ENCODE data around the gene UNC13C. TPM values are rescaled to one million over a fixed set of nuclear protein-coding genes. Genes with fewer than 3 reads are reported as not detected.

UNC13C gene
- total RNA-seq, 1 donor from 2014 or later = 0.22 TPM

GRCh38 chr15:54197995-54198394 lies 219.8 kb downstream of the UNC13C start:
- H3K27ac ChIP-seq (replicated peaks) = no peak overlapping the region

GRCh38 chr15:54206586-54207321 lies 228.5 kb downstream of the UNC13C start:
- intact Hi-C loops (cut with micrococcal nuclease) = no loop called here
- no peak overlapping the region for H3K27ac ChIP-seq (replicated peaks)

More at GRCh38 chr15:54197995-54198394, 219.8 kb downstream of the UNC13C start:
- no peak overlapping the region for H3K4me3 ChIP-seq
- no peaks in the 10 kb centered on the region for H3K4me1 ChIP-seq
- H3K9me3 ChIP-seq (replicated peaks) = peaks cover 37% of the 10 kb centered on the region
- no peak for DNase-seq
- intact Hi-C loops (cut with micrococcal nuclease) = no loop called here
- H3K27me3 ChIP-seq (ENCODE audit: low read depth) = no peaks in the 10 kb centered on the region
- TF ChIP-seq, protein P1, sequence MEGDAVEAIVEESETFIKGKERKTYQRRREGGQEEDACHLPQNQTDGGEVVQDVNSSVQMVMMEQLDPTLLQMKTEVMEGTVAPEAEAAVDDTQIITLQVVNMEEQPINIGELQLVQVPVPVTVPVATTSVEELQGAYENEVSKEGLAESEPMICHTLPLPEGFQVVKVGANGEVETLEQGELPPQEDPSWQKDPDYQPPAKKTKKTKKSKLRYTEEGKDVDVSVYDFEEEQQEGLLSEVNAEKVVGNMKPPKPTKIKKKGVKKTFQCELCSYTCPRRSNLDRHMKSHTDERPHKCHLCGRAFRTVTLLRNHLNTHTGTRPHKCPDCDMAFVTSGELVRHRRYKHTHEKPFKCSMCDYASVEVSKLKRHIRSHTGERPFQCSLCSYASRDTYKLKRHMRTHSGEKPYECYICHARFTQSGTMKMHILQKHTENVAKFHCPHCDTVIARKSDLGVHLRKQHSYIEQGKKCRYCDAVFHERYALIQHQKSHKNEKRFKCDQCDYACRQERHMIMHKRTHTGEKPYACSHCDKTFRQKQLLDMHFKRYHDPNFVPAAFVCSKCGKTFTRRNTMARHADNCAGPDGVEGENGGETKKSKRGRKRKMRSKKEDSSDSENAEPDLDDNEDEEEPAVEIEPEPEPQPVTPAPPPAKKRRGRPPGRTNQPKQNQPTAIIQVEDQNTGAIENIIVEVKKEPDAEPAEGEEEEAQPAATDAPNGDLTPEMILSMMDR (IDR thresholded peaks at IDR 0.05; ENCODE audit: borderline replicate concordance) = no peak
- H3K36me3 ChIP-seq = no peaks in the 10 kb centered on the region

GRCh38 chr15:54208786-54209185 lies 230.5 kb downstream of the UNC13C start:
- TF ChIP-seq, protein P1 (IDR thresholded peaks at IDR 0.05; ENCODE audit: borderline replicate concordance) = no peak
- H3K36me3 ChIP-seq = no peaks in the 10 kb centered on the region
- H3K4me1 ChIP-seq = no peaks in the 10 kb centered on the region
- DNase-seq = no peak
- intact Hi-C loops (cut with micrococcal nuclease) = no loop called here
- no peak overlapping the region for H3K4me3 ChIP-seq
- H3K27ac ChIP-seq (replicated peaks) = no peak overlapping the region
- no peaks in the 10 kb centered on the region for H3K9me3 ChIP-seq (replicated peaks)
- H3K27me3 ChIP-seq (ENCODE audit: low read depth) = no peaks in the 10 kb centered on the region

More at GRCh38 chr15:54206586-54207321, 228.5 kb downstream of the UNC13C start:
- no peak for DNase-seq
- Histone ChIP-seq H3K9me3 (replicated peaks) (peaks cover 5% of the 10 kb centered on the region), H3K27me3 (ENCODE audit: low read depth) (no peaks in the 10 kb centered on the region), H3K36me3 (no peaks in the 10 kb centered on the region), H3K4me3 (no peak overlapping the region), H3K4me1 (no peaks in the 10 kb centered on the region)
- TF ChIP-seq, protein P1 (IDR thresholded peaks at IDR 0.05; ENCODE audit: borderline replicate concordance) = no peak

DNA sequence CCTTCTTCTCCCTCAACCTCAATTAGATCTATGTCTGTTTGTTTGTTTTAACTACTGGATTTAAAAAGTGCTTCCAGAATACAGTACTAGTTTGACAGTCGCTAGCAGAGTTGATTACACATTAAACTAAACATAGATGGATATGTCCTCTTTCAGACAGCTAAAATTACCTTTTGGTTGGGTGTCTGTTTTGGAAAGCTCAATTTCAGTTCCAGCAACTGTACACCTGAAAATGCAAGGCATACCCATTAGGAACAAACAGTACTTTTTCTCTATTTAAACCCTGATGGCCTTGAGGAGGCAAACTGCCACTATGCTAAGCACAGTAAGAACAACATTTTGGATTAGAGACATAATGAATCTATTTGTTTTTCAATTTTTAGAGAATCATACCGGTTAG lies 234.4 kb downstream of the UNC13C start:
- no peak overlapping the region for H3K27ac ChIP-seq (replicated peaks)
- H3K27me3 ChIP-seq (ENCODE audit: low read depth) = no peaks in the 10 kb centered on the region
- no peaks in the 10 kb centered on the region for H3K4me1 ChIP-seq
- H3K36me3 ChIP-seq = no peaks in the 10 kb centered on the region
- H3K9me3 ChIP-seq (replicated peaks) = no peaks in the 10 kb centered on the region
- TF ChIP-seq, protein P1 (IDR thresholded peaks at IDR 0.05; ENCODE audit: borderline replicate concordance) = no peak
- no peak for DNase-seq
- no peak overlapping the region for H3K4me3 ChIP-seq
- intact Hi-C loops (cut with micrococcal nuclease) = no loop called here

DNA sequence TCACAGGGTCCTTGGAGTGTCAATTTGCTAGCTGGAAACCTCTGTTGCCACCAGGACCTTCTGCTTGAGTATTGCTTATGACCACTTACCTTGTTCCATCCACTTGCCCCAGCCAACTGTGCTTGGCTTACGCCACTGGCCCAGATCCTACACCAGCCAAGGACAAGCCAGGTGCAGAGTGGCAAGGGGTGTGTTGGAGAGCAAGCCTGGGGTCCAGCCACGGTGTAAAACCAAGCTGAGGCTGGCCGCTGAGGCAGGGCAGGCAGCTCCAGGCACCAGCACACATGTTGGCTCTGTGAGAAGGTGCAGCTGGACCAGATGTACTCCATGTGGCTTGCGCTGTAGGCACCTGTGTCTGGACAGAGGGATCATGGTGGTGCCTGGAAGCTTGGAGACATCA lies 248.2 kb downstream of the UNC13C start:
- intact Hi-C loops (cut with micrococcal nuclease) = no loop called here
- no peaks in the 10 kb centered on the region for H3K4me1 ChIP-seq
- no peaks in the 10 kb centered on the region for H3K36me3 ChIP-seq
- H3K27me3 ChIP-seq (ENCODE audit: low read depth) = no peaks in the 10 kb centered on the region
- TF ChIP-seq, protein P1 (IDR thresholded peaks at IDR 0.05; ENCODE audit: borderline replicate concordance) = no peak
- no peak overlapping the region for H3K27ac ChIP-seq (replicated peaks)
- H3K4me3 ChIP-seq = no peak overlapping the region
- DNase-seq = no peak
- peaks cover 46% of the 10 kb centered on the region for H3K9me3 ChIP-seq (replicated peaks)
